T-helper 1 cell treated with Interleukin-12 subunit alpha and Interleukin-12 subunit beta and Interleukin-4 antibody, amounts not matched to agents 30 ng/mL and 1 ng/mL, for 36 hours (primary cell): ENCODE results near the gene BTLA. TPM values are rescaled to one million over a fixed set of nuclear protein-coding genes. Genes with fewer than 3 reads are reported as not detected.

Source experiments
- intact Hi-C: fragments of 100-400 bp; cut with micrococcal nuclease; formaldehyde crosslinking; loops from one replicate; pipeline ENCODE4 v1.15.1; 2024
- total RNA-seq: library from RNA; stranded (reverse); gene quantifications from 2 replicates; pipeline ENCODE4 v1.2.3, GENCODE V29; 2022

BTLA gene
- total RNA-seq, 1 donor from 2014 or later = 42.6 TPM

GRCh38 chr3:112492124-112492523 is 7.1 kb downstream of the BTLA start:
- intact Hi-C loops = loop anchor here (10.0 kb wide), 3 partner anchors 877 to 1723 kb away; partner anchors contain the start of gene SIDT1

- intact Hi-C loops = loop anchor here (1.0 to 10.0 kb wide), 5 partner anchors 8 to 1723 kb away; partner anchors contain the start of genes BTLA and SIDT1
These were observed 7.9 kb downstream of the BTLA start for GRCh38 chr3:112491373-112491772.

GRCh38 chr3:112489674-112490479 is 9.4 kb downstream of the BTLA start:
- intact Hi-C loops = loop anchor here (1.0 to 10.0 kb wide), 5 partner anchors 8 to 1725 kb away; partner anchors contain the start of gene SIDT1

- intact Hi-C loops = no loop called here
These were observed 12.3 kb downstream of the BTLA start for GRCh38 chr3:112486811-112487505.

- intact Hi-C loops = no loop called here
These were observed 14.9 kb downstream of the BTLA start for GRCh38 chr3:112484352-112484751.

- intact Hi-C loops = loop anchor here (1.0 kb wide), 1 partner anchor 8 kb away; no protein-coding TSS in a partner anchor
These were observed 16.6 kb downstream of the BTLA start for GRCh38 chr3:112482675-112483074.

GRCh38 chr3:112481302-112481721 is 18.0 kb downstream of the BTLA start:
- intact Hi-C loops = loop anchor here (1.0 kb wide), 1 partner anchor 8 kb away; no protein-coding TSS in a partner anchor

- intact Hi-C loops = no loop called here
These were observed 21.4 kb downstream of the BTLA start for GRCh38 chr3:112477891-112478290.

- intact Hi-C loops = no loop called here
These were observed 22.9 kb downstream of the BTLA start for GRCh38 chr3:112476346-112476745.

GRCh38 chr3:112474796-112475195 is 24.5 kb downstream of the BTLA start:
- intact Hi-C loops = no loop called here

GRCh38 chr3:112472691-112473090 is 26.6 kb downstream of the BTLA start:
- intact Hi-C loops = loop anchor here (1.0 kb wide), 2 partner anchors 8 to 9 kb away; no protein-coding TSS in a partner anchor

- intact Hi-C loops = no loop called here
These were observed 27.5 kb downstream of the BTLA start for GRCh38 chr3:112471596-112472325.

- intact Hi-C loops = no loop called here
These were observed 28.5 kb downstream of the BTLA start for GRCh38 chr3:112470788-112471187.

GRCh38 chr3:112469671-112470070 is 29.6 kb downstream of the BTLA start:
- intact Hi-C loops = loop anchor here (10.0 kb wide), 1 partner anchor 205 kb away; no protein-coding TSS in a partner anchor

- intact Hi-C loops = loop anchor here (10.0 kb wide), 1 partner anchor 207 kb away; no protein-coding TSS in a partner anchor
These were observed 31.7 kb downstream of the BTLA start for GRCh38 chr3:112467539-112467938.

- intact Hi-C loops = loop anchor here (10.0 kb wide), 1 partner anchor 209 kb away; no protein-coding TSS in a partner anchor
These were observed 33.3 kb downstream of the BTLA start for GRCh38 chr3:112466020-112466419.

GRCh38 chr3:112464264-112464663 is 35.0 kb downstream of the BTLA start:
- intact Hi-C loops = loop anchor here (1.0 to 10.0 kb wide), 4 partner anchors 9 to 211 kb away; partner anchors contain the start of gene SLC35A5

- intact Hi-C loops = loop anchor here (1.0 to 10.0 kb wide), 3 partner anchors 36 to 212 kb away; partner anchors contain the start of gene BTLA
These were observed 36.0 kb downstream of the BTLA start for GRCh38 chr3:112463250-112463649.

GRCh38 chr3:112461787-112462186 is 37.5 kb downstream of the BTLA start:
- intact Hi-C loops = loop anchor here (10.0 kb wide), 1 partner anchor 213 kb away; no protein-coding TSS in a partner anchor

- intact Hi-C loops = loop anchor here (10.0 kb wide), 1 partner anchor 214 kb away; no protein-coding TSS in a partner anchor
These were observed 38.6 kb downstream of the BTLA start for GRCh38 chr3:112460519-112461195.
